Measurements from ENCODE around the gene SLC43A2. TPM values are rescaled to one million over a fixed set of nuclear protein-coding genes. Genes with fewer than 3 reads are reported as not detected.
"Not testable (repeated sequence)": the region's sequence is repeated elsewhere in the genome, so short reads cannot be mapped to it uniquely, and the experiment has no call there.

SLC43A2 gene
- total RNA-seq = 2.4 and 2.9 TPM in 2 replicates

- Histone ChIP-seq H3K36me3 (ENCODE audit: control insufficient read depth, insufficient read depth, low read length) (peaks cover 6% of the 10 kb centered on the region), H3K27me3 (ENCODE audit: control insufficient read depth, insufficient read depth, low read length) (no peaks in the 10 kb centered on the region), H3K4me3 (ENCODE audit: low read depth, low read length) (peak within 1 kb of the TSS; percentile 97)
- FAIRE-seq (no peak), DNase-seq (ENCODE audit: low read depth) (peak; percentile 52)
- no peak for TF ChIP-seq CTCF (IDR thresholded peaks at IDR 0.05; ENCODE audit: insufficient read depth, low read length, severe bottlenecking)
Observed at GRCh38 chr17:1627982-1628855, at the start of gene SLC43A2. Gene SLC43A2 (minus strand): TSS chr17:1628834. CDS start chr17:1627874, 960 bp downstream.

- peaks cover 49% of the 10 kb centered on the region for H3K36me3 ChIP-seq (ENCODE audit: control insufficient read depth, insufficient read depth, low read length)
Observed at GRCh38 chr17:1676401-1676800, 47.8 kb upstream of the SLC43A2 start.

GRCh38 chr17:1673041-1673785 lies 44.6 kb upstream of the SLC43A2 start:
- FAIRE-seq = peak; percentile 28
- TF ChIP-seq CTCF (IDR thresholded peaks at IDR 0.05; ENCODE audit: insufficient read depth, low read length, severe bottlenecking) = no peak
- no peak for DNase-seq (ENCODE audit: low read depth)
- Histone ChIP-seq H3K36me3 (ENCODE audit: control insufficient read depth, insufficient read depth, low read length) (peaks cover 37% of the 10 kb centered on the region), H3K4me3 (ENCODE audit: low read depth, low read length) (no peak overlapping the region), H3K27me3 (ENCODE audit: control insufficient read depth, insufficient read depth, low read length) (no peaks in the 10 kb centered on the region)

More at GRCh38 chr17:1676401-1676800, 47.8 kb upstream of the SLC43A2 start:
- FAIRE-seq (no peak), DNase-seq (ENCODE audit: low read depth) (no peak)
- no peak for TF ChIP-seq CTCF (IDR thresholded peaks at IDR 0.05; ENCODE audit: insufficient read depth, low read length, severe bottlenecking)
- Histone ChIP-seq H3K27me3 (ENCODE audit: control insufficient read depth, insufficient read depth, low read length) (no peaks in the 10 kb centered on the region), H3K4me3 (ENCODE audit: low read depth, low read length) (no peak overlapping the region)

GRCh38 chr17:1663934-1664333 lies 35.3 kb upstream of the SLC43A2 start:
- DNase-seq (ENCODE audit: low read depth); FAIRE-seq; H3K4me3 ChIP-seq (ENCODE audit: low read depth, low read length); H3K27me3 ChIP-seq (ENCODE audit: control insufficient read depth, insufficient read depth, low read length): not testable (repeated sequence)
- peaks cover 33% of the 10 kb centered on the region for H3K36me3 ChIP-seq (ENCODE audit: control insufficient read depth, insufficient read depth, low read length)

GRCh38 chr17:1661045-1661444 lies 32.4 kb upstream of the SLC43A2 start:
- no peak overlapping the region for H3K4me3 ChIP-seq (ENCODE audit: low read depth, low read length)
- FAIRE-seq (no peak), DNase-seq (ENCODE audit: low read depth) (no peak)
- no peak for TF ChIP-seq CTCF (IDR thresholded peaks at IDR 0.05; ENCODE audit: insufficient read depth, low read length, severe bottlenecking)
- peaks cover 46% of the 10 kb centered on the region for H3K36me3 ChIP-seq (ENCODE audit: control insufficient read depth, insufficient read depth, low read length)
- no peaks in the 10 kb centered on the region for H3K27me3 ChIP-seq (ENCODE audit: control insufficient read depth, insufficient read depth, low read length)

GRCh38 chr17:1658100-1658499 lies 29.5 kb upstream of the SLC43A2 start:
- no peak for TF ChIP-seq CTCF (IDR thresholded peaks at IDR 0.05; ENCODE audit: insufficient read depth, low read length, severe bottlenecking)
- DNase-seq (ENCODE audit: low read depth) (no peak), FAIRE-seq (peak; percentile 84)
- Histone ChIP-seq H3K27me3 (ENCODE audit: control insufficient read depth, insufficient read depth, low read length) (no peaks in the 10 kb centered on the region), H3K4me3 (ENCODE audit: low read depth, low read length) (no peak overlapping the region), H3K36me3 (ENCODE audit: control insufficient read depth, insufficient read depth, low read length) (peaks cover 62% of the 10 kb centered on the region)

All from bronchial epithelial cell (primary cell).